GM12892 (cell line): ENCODE measurements around the gene MMD.

ENCODE experiments used
- DNase-seq: peaks from one replicate; pipeline ENCODE4 v3.0.0; 2011; ENCODE audit not compliant: insufficient read length
- FAIRE-seq: peaks from 2 replicates; lab custom pipeline; 2011; peaks lifted over from hg19 to GRCh38; lab: Jason Lieb, UNC
- POLR2A ChIP-seq: IDR thresholded peaks from 2 replicates; pipeline ENCODE4 v1.6.1; 2011; ENCODE audit warnings: low read depth, low read length, control low read depth
- POLR2AphosphoS5 ChIP-seq: IDR thresholded peaks from 2 replicates; pipeline ENCODE4 v1.6.1; 2011; ENCODE audit warnings: low read depth, low read length, control low read depth
- TAF1 ChIP-seq: IDR thresholded peaks from 2 replicates; pipeline ENCODE4 v1.6.1; 2011; ENCODE audit warnings: low read depth, mild to moderate bottlenecking, control low read depth, low read length, borderline replicate concordance

MMD gene

DNA sequence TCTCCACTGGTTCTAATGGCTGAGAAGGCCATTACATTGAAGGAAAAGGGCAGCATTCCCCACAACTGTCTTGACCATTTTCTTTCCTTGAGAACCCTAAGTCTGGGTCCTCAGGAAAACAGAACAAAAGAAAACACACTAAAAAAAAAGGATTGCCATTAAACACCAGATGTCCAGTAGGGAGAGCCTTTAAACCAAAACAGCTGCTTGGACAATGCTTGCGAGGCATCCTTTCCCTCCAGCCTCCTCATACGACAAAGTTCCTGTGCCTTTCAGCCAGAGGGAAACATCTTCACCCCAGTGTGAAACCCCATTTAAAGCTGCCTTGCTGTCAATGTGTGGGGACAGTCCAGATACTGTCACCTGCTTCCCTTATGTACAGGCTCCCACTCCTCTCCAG lies 74.3 kb downstream of the MMD start:
- no peak for TF ChIP-seq POLR2AphosphoS5
- no peak for TF ChIP-seq TAF1
- no peak for TF ChIP-seq POLR2A
- no peak for DNase-seq
- FAIRE-seq: no peak

DNA sequence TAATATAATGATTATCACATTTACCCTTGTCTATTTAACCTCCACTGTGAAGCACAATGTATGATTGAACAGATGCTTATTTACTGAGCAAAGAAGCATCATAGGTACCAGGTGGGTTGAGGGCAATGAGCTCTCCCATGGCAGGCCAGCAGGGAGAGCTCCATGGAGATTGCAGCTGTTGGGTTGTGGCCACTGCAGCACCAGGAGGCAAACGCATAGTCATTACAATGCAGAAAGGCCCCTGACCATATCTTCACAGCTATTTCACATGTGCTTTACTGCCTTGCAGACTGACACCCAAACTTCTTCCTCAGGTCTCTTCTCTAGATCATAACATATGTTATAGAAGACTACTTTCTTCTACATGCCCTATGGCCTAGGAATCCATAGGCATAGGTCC lies 75.0 kb downstream of the MMD start:
- no peak for FAIRE-seq
- TF ChIP-seq POLR2AphosphoS5: no peak
- no peak for TF ChIP-seq POLR2A
- no peak for TF ChIP-seq TAF1
- no peak for DNase-seq

DNA sequence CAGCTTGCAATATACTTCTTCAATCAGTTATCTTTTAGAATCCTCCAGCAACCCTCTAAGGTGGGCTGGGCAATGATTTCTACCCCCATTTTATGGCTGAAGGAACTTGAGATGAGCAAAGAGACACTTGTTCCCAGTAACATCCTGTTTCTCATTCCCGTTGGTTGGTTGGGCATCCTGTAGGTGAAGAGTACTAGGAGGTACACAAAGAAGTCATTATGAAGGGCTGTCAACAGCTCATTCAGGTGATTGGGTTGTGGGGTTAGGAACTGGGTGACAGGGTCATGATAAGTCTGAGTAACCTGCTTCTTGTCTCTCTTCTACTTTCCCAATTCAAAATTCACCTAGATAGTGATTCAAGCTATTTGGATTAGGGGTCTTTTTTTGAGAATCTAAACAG lies 76.5 kb downstream of the MMD start:
- DNase-seq (no peak), FAIRE-seq (no peak)
- TF ChIP-seq TAF1 (no peak), POLR2A (no peak), POLR2AphosphoS5 (no peak)

DNA sequence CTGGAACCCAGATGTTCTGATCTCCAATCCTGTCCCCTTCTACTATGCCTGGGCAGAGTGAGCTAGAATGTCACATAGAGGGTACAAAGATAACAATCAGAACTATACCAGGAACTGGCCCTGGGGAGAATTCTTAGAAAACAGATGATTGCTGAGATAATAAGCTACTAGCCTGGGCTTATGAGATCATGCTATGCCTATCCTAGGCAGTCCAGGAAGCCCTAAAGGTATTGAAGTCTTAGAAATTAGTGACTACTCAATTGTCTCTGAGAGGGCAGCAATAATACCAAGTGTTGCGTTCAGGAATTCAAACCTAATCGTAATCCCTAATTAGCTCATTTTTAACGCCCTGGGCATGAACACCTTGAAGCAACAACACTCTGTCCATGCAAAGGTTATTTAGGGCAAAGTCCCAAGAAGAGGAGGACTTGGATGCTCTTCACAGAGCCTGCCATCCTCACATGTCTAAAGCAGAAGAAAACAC lies 77.1 kb downstream of the MMD start:
- FAIRE-seq (no peak), DNase-seq (no peak)
- TF ChIP-seq POLR2A (no peak), POLR2AphosphoS5 (no peak), TAF1 (no peak)

DNA sequence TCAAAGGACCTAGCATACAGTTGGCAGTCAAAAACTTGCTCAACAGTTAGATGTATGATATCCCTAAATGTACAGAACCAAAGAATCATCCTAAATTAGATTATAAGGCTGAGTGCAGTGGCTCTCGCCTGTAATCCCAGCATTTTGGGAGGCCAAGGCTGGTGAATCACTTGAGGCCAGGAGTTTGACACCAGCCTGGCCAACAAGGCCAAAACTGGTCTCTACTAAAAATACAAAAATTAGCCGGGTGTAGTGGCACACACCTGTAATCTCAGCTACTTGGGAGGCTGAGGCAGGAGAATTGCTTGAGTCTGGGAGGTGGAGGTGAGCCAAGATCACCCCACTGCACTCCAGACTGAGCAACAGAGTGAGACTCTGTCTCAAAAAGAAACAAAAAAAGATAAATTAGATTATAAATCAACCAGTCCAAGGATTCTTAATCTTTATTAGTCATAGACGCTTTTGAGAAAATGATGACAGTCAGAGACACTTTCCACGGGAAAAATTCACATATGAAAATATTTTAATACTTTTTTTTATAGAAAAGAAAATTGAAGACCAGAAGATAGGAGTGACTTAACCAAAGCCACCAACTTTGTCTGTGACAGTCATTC lies 77.6 kb downstream of the MMD start:
- FAIRE-seq (no peak), DNase-seq (no peak)
- no peak for TF ChIP-seq POLR2AphosphoS5
- TF ChIP-seq POLR2A: no peak
- no peak for TF ChIP-seq TAF1

DNA sequence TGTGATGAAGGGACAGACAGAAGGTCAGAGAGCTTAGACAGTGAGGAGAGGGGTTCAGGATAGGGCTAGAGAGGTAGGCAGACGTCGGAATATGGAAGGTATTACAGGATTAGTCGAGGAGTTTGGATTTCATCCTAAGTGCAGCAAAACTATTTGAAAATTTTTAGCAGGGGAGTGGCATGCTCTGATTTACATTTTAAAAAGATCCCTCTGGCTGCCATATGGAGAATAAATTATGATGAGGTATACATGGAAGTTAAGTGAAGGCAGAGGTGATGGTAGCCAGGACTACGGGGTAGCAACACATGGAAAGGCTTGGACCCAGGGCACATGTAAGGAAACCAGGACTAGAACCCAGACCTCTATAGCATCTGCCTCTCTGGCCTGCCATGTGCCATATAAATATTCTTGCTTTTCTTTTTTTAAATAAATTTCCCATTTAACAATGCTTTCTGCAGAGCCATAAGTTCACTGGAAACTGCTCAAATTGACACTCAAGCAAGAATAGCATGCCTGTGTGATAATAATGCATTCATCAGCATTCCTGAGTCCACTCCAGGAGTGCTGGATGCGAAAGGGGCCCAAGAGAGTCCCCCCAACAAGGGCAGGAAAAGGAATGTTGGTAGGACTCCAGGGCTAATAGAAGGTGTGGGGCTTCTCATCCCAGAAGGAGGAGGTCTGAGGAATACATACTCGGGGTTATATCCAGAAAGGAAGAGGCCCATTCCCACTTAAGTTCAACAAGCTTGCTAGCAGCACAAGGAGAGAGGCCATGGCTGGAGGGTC lies 78.6 kb downstream of the MMD start:
- no peak for FAIRE-seq
- TF ChIP-seq POLR2A (no peak), POLR2AphosphoS5 (no peak), TAF1 (no peak)
- DNase-seq: no peak
